ENCODE results near the gene CBX6. TPM values are rescaled to one million over a fixed set of nuclear protein-coding genes. Genes with fewer than 3 reads are reported as not detected.

Gene CBX6
- total RNA-seq, 1 donor from 2014 or later: 61.6 TPM

DNA sequence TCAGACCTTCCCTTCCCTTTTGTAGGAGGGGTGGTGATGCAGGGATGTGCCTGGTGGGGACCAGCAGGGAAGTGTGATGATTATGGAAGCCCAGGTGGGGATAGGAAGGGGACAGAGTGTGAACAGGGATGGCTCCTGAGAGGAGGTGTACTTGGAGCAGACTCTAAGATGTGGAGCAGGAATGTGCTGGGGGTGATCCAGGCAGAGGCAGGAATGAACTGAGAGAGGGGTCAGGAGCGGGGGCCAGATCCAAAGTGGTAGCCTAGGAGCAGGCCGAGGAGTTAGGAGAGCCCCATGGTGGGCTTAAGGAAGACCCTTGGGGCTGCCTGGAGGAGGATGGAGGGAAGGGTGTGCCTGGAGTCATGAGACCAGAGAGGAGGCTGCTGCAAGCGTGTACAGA is 31.9 kb downstream of the CBX6 start:
- Histone ChIP-seq H3K4me3 (no peak overlapping the region), H3K9me3 (no peaks in the 10 kb centered on the region), H3K27me3 (peaks cover 24% of the 10 kb centered on the region), H3K4me1 (no peaks in the 10 kb centered on the region), H3K27ac (no peak overlapping the region), H3K36me3 (no peaks in the 10 kb centered on the region)
- no peak for TF ChIP-seq CTCF (IDR thresholded peaks at IDR 0.05)
- DNase-seq (no peak), ATAC-seq (no peak)
- intact Hi-C loops (cut with DNase I): no loop called here

DNA sequence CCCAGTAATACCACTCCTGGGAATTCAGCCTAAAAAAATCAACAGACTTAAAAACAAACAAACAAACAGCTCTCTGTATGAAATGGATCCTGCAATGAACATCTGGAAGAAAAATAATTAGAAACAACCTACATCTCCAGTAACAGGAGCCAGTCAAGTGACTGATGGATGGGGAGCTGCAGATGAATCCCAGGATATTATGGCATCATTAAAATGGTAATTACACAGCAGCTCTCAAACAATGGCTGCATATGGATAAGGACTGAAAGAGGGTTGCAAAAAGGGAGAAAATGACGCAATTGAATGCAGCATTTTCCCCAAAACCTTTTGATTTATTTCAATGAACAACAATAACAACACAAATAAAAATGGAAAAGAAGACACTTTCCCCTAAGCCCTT is 32.3 kb downstream of the CBX6 start:
- H3K36me3 ChIP-seq: no peaks in the 10 kb centered on the region
- DNase-seq (no peak), ATAC-seq (no peak)
- no peak overlapping the region for H3K4me3 ChIP-seq
- H3K27ac ChIP-seq: no peak overlapping the region
- no peak for TF ChIP-seq CTCF (IDR thresholded peaks at IDR 0.05)
- H3K4me1 ChIP-seq: no peaks in the 10 kb centered on the region
- H3K9me3 ChIP-seq: no peaks in the 10 kb centered on the region
- peaks cover 23% of the 10 kb centered on the region for H3K27me3 ChIP-seq
- intact Hi-C loops (cut with DNase I): no loop called here

GRCh38 chr22:38837414-38837928 is 34.5 kb downstream of the CBX6 start:
- Histone ChIP-seq H3K27me3 (peaks cover 14% of the 10 kb centered on the region), H3K4me3 (no peak overlapping the region), H3K27ac (no peak overlapping the region), H3K4me1 (no peaks in the 10 kb centered on the region), H3K36me3 (no peaks in the 10 kb centered on the region), H3K9me3 (no peaks in the 10 kb centered on the region)
- DNase-seq: no peak
- TF ChIP-seq CTCF (IDR thresholded peaks at IDR 0.05): no peak
- intact Hi-C loops (cut with DNase I): no loop called here
- ATAC-seq: no peak

- DNase-seq (no peak), ATAC-seq (no peak)
- Histone ChIP-seq H3K27ac (no peak overlapping the region), H3K27me3 (peaks cover under 1% of the 10 kb centered on the region), H3K4me3 (no peak overlapping the region), H3K4me1 (no peaks in the 10 kb centered on the region), H3K9me3 (no peaks in the 10 kb centered on the region), H3K36me3 (no peaks in the 10 kb centered on the region)
- no peak for TF ChIP-seq CTCF (IDR thresholded peaks at IDR 0.05)
- intact Hi-C loops (cut with DNase I): no loop called here
These were observed 36.1 kb downstream of the CBX6 start for GRCh38 chr22:38835888-38836301.

DNA sequence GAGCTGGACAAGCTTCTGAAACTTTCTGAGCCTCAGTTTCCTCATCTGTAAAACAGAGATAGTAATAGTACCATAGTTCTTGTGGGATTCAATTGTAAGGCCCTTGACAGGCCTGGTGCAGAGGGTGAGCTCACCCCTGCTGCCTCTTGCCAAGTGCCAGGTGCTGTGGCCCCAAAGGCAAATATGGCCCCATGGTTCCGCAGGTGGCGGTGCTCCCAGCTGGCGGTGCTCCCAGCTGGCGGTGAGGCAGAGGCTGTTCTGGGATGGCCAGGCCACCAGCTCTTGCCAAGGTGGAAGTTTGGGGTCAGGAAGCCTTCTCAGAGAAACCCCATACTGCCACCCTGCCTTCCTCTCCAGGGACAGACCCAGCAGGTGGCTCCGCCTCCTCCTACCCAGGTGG is 37.0 kb downstream of the CBX6 start:
- intact Hi-C loops (cut with DNase I): no loop called here
- no peak for TF ChIP-seq CTCF (IDR thresholded peaks at IDR 0.05)
- Histone ChIP-seq H3K27me3 (no peaks in the 10 kb centered on the region), H3K9me3 (no peaks in the 10 kb centered on the region), H3K27ac (no peak overlapping the region), H3K36me3 (no peaks in the 10 kb centered on the region), H3K4me1 (no peaks in the 10 kb centered on the region), H3K4me3 (no peak overlapping the region)
- DNase-seq (no peak), ATAC-seq (no peak)

Measured in upper lobe of right lung (tissue), 1 donor.